ENCODE results near the gene NUP58.

The NUP58 gene, protein sequence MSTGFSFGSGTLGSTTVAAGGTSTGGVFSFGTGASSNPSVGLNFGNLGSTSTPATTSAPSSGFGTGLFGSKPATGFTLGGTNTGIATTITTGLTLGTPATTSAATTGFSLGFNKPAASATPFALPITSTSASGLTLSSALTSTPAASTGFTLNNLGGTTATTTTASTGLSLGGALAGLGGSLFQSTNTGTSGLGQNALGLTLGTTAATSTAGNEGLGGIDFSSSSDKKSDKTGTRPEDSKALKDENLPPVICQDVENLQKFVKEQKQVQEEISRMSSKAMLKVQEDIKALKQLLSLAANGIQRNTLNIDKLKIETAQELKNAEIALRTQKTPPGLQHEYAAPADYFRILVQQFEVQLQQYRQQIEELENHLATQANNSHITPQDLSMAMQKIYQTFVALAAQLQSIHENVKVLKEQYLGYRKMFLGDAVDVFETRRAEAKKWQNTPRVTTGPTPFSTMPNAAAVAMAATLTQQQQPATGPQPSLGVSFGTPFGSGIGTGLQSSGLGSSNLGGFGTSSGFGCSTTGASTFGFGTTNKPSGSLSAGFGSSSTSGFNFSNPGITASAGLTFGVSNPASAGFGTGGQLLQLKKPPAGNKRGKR

DNA sequence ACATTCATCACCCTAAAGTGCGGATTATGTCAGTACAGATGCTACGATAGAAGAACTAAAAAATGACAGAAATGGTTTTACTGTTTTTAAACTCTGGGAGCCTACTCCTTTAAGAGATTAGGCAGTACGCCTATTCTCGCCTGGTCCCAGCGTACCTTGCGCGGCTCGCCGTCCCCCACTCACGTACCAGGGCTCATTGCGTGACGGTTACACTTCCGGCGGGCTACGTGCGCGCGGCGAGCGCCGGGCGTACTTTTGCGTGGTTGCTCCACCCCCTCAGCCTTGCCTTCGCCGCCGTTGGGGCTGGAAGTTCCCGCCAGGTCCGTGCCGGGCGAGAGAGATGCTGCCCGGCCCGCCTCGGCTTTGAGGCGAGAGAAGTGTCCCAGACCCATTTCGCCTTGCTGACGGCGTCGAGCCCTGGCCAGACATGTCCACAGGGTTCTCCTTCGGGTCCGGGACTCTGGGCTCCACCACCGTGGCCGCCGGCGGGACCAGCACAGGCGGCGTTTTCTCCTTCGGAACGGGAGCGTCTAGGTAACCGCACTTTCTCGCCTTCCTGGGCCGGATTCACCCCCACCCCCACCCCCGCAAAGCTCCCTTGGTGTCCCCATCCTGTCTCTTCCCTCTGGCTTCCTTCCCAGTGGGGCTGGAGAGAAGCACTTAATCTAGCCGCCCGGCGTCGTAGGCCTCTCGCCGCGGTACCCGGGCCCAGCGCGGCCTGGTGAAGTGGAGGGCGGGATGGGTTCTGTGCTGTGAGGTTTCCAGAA is at the start of gene NUP58:
Gene NUP58 (plus strand): TSS at position 279 of the 767 bp plus-strand sequence. CDS start 149 bp downstream, at position 428.
- DNase-seq, result peak; percentile 93

DNA sequence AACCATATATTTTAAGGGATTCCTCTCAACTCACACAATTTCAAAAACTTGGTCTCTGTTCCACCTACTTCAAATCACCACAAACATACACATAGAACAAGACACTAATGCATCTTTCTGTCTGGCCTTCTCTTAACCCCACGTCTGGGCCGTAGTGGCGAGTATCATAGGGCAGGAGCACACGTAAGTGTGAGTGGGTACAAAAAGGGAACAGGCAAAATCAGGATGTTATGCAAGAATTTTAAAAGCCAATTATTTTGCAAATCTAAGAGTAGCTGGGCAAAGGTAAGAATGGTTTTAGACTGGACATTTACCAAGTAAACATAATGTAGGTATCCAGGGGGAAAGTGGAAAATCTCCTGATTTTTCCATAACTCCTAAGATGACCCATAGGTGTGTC is 49.2 kb upstream of the NUP58 start:
- peak; percentile 42 to 44 for DNase-seq

DNA sequence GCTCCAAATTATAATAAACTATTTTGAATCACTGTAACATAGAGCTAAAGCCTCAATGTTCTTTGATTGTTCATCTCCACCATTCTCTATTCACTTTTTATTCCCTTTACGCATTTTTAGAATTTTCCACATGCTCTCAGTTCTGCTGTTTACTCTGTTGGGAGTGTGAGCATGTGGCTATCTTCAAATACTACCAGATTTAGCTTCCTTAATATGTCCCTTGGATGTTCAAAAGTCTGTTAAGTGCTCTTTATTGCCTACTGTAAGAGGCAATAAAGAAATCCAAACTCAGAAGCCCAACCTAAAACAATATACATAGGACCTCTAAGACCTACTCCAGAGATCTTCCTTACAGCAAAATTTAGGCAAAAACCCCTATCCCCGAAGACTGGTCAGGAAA is 48.7 kb upstream of the NUP58 start:
- no peak for DNase-seq

DNA sequence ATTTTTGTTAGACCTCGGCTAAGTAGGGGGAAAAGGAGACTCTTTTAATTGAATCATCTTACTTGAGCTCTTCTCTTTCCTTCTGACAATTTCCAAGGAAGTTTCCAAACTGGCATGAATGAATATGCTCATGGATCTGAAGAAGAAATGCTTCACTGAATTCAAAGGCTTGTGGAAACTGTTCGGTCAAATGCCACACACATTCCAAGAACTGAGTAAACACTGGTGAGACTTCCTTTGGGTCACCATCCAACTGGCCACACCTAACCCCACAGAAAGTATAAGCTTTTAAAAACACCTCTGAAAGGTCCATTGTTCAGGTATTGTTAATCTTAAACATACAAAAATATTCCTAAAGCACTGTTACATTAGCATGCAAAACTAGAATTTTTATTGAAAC is 47.7 kb upstream of the NUP58 start:
- DNase-seq, result no peak

DNA sequence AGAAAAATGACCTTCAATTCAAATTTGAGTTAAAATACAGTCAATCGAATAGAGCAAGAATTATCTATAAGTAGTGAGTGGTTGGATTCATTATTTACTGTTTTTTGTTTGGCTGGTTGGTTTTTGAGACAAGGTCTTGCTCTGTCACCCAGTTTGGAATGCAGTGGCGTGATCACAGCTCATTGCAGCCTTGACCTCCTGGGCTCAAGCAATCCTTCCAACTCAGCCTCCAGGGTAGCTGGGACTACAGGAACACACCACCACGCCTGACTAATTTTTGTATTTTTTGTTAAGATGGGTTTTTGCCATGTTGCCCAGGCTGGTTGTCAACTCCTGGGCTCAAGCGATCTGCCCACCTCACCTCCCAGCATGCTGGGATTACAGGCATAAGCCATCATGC is 39.2 kb upstream of the NUP58 start:
- DNase-seq, result no peak

DNA sequence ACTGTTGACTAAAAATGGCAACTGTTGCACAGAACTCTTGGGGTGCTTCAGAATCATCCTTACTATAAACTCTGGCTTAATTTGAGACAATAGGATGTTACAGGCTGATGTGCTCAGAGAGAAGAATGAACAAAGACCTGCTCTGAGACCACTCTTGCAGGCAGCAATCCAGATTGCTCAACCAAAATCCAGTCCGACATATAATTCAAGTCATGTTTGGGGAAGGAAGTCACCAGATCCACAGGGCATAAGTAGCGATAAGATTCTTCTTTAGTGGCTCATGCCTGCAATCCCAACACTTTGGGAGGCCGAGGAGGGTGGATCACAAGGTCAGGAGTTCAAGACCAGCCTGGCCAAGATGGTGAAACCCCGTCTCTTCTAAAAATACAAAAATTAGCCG is 34.7 kb upstream of the NUP58 start:
- DNase-seq, result no peak

DNA sequence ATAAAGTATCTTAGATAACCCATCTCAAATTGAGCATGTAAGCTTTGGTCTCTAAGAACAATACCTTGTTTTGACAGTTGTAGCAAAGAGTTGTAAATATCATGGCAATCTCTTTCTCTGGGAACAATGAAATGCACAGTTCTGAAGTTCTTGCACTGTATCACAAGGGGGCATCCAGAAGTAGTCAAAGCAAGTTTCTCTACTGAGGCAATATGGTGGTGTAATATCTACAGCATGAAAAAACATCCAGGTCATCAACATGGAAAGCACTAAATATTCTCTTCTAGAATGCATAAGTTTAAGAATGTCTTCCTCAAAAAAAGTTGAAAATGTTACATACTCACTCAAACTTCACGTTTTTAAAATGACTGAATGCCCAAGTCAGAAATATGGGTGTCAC is 33.7 kb upstream of the NUP58 start:
- peak; percentile 21 to 37 for DNase-seq

DNA sequence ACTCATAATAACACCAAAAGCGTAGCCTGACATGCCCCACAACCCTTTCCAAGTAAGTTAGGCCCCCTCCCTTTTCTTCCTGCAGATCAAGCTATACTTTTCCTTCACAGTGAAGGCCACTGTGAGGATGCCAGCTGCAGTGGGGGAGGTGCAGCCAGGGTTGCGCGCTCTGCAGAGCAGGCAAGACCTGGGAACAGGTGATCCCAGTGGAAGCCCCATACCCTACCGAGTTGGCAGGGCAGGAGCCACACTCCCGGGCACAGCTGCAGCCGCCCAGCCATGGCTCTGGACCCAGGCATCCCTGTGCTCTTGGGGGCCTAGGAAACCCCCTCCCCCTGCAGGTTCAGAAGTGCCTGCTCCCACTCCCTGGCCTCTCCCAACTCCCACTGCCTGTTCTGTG is 32.9 kb upstream of the NUP58 start:
- DNase-seq, result no peak

DNA sequence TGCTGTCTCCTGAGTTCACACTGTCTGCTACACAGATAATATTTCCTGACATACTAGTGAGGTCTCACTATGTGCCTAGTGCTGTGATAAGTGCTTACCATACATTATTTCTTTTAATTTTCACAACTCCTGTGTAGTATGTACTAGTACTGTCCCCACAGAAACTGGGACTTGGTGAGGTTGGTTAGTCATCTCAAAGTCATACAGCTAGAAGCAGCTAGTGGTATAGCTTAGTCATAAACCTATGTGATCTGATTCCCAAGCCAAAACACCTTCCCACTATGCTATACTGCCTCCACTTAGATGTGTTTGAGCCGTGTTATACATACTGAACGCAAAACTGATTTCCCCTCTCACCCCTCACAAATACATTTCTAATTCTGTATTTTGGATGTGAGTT is 24.7 kb upstream of the NUP58 start:
- no peak for DNase-seq

DNA sequence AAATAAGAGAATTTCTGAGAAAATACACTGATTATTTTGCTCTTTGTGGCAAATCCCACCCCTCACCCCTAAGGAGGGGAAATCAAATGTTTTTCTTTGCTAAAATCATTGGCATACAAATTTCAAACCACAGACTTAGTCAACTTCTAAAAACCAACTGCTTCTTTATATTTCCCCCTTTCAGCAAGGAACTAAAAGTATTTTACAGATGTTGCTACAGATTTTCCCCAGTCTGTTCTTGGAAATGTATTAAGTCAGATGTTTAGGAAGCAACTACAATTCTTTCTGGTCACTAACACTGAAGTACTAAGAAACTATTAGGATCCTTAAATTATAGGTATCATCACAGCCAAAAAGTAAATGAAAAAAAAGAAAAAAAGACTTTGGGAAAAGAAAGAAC is 21.0 kb upstream of the NUP58 start:
- DNase-seq, result peak in 1 of 2 donors; percentile 45

DNA sequence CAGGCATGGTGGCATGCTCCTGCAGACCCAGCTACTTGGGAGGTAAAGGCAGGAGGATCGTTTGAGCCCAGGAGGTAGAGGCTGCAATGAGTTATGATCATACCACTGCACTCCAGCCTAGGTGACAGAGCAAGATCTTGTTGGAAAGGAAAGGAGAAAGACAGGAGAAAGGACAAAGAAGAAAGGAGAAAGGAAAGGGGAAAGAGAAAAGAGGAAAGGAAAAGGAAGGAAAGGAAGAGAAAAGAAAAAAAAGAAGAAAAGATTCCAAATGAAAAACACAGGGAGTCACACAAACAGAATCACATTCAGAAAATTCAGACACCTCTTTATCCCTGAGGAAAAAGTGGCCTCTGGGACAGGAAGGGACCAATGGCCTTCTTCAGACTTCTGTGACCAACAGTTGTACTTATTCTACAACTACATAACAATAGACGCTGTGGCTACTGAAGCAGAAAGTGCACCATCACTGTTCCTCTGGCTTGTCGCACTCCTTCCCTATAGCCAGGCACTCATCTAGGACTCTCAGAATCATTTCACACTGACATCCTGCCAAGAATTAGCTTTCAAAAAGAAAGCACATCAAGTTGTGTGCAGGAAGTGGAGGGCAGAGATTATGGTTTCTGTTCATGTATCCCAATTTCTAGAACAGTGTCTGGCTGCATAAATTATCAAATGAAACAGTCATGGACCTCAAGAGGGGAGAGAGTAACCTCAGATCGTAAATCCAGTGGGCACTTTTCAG is 20.1 kb upstream of the NUP58 start:
- DNase-seq, result no peak

DNA sequence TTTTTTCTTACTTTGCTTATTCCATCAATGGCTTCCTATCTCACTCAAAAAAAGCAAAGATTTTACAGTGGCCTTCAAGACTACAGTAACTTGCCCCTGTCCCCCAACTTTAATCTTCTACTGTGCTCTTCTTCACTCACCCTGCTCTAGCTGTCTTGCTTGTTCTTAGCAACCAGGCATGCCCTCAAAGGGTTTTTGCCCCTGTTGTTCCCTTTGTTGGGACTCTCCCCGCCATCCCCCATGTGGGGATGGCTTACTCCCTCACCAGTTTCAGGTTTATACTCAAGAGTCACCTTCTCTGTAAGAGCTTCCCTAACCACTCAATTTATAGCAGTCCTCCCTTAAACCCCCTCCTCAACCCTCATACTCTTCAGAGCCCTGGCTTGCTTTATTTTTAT is 19.5 kb upstream of the NUP58 start:
- no peak for DNase-seq

DNA sequence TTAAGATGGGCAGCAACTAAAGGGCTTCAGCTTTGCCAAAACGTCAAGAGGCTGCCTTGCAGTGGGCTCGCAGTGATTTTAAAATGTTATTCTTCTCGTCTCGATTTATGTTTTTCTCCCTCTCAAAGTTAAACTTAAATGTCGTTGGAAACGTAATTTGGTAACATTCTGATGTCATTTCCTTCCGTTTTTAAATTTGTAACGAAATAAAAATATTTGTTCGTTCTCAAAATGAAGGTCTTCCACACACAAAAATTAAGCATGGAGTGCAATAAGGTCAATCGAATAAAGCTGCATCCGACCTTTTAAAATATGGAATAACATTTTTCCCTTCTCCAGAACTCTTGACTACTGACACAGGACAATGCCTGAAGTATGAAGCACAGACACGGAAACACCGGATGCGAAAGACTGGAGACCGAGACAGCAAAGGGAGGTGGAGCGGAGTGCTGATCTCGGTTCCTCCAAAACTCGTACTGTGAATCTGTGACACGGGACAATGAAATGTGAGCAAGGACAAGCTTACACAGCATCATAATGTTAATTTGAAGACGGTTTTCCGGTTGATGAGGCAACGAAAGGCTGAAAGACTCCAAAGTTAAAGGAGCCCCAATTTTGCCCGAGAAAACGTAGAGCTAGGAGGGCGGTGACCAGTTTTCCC is 15.0 kb upstream of the NUP58 start:
- DNase-seq, result peak; percentile 50 to 64

DNA sequence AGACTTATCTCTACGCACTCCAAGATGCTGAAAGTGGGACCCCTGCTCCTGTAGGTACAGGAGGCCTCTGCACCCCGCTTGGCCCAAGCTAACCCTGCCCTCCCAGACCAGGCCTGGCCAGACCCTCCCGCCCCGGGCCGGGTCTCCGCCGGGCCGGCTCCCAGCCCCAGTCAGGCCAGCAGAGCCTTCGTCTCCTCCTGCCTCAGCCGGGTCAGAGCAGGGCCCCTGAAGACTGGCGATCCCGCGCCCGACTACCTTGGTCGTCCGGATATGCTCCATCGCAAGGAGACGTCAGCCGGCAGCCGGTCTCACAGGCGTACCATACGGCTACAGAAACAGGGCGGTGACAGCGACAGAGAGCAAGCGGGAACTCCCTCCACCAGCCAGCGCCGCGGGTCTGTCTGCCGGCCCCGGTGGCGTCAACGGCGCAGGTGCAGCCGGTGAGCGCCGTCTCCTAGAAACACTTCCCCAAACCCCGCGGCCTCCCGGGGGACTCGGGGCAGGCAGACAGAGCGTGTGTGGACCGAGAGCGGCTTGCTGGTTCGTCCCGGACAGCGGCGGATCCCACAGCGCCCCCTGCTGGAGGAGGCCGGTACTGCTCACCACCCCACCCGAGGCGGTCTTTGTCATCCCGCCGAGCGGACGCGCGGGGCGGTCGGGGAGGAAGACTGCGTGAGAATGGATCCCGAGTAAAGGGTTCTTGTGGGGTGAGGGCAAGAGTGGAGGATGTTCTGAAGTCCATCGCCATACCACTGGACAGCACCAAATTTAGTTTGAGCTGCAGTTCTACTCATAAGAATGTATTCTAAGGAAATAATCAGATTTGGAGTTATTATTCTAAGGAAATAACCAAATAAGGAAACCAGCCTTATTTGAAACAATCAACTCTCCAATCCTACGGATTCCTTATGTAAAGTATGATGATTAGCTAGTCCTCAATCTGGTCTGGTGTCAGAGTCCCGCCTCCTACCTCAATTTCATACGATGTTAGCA is 14.2 kb upstream of the NUP58 start, which contains the start of gene MTMR6:
Gene MTMR6 (minus strand): TSS at position 520 of the 993 bp plus-strand sequence. CDS start 241 bp downstream, at position 279.
- peak; percentile 83 to 98 for DNase-seq

DNA sequence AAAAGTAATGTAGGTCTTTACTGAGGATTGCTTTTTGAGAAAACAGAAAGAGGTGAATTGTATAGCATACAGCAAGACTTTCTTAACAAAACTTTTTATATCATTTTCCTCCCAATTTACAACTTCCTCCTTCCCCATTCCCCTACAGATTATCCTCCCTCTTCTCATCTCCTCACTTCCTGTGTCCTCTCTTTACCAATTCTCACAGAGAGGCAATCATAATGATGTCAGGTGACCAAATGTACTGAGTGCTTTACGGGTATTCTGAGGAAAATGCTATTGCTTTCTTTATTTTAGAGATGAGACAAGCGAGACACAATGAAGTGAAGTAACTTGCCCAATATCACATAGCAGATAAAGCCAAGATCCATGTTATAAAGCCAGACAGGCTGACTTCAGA is 12.5 kb upstream of the NUP58 start:
- peak; percentile 35 to 43 for DNase-seq

DNA sequence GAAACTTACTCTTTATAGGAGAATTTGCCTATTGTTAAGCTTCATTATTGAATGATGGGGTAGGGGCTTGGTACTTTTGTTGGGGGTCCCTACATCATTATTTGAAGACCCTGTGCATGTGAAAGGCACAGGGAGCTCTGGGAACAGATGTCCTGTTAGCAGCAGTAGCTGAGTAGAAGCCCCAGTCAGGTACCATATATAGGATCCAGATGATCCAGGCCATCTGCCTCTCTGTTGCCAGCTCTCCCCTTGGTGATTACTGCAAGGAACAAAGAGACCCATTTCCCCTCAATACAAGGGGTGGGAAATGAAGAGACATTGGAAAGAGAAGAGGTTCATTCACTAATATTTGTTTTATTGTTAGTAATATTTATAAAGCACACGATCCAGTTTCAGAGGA is 9.7 kb upstream of the NUP58 start:
- DNase-seq, result no peak

DNA sequence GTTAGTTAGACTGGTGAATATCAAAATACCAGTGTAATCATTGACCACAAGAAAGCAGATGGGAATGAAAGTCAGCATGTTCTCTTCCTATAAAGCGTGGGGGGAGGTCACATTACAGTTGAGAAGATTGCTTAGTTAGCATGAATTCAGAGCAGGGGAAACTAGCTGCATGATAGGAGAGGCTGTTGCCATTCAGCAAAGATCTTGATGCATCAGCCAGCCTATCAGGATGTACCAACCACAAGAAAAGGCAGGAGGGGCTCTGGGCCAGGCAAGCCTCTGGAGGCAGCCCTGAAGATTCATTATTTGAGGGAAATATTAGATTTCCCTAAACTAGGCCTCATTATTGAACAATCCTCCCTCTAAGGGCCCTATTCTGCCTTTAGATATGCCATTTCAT is 9.1 kb upstream of the NUP58 start:
- peak; percentile 44 to 50 for DNase-seq

DNA sequence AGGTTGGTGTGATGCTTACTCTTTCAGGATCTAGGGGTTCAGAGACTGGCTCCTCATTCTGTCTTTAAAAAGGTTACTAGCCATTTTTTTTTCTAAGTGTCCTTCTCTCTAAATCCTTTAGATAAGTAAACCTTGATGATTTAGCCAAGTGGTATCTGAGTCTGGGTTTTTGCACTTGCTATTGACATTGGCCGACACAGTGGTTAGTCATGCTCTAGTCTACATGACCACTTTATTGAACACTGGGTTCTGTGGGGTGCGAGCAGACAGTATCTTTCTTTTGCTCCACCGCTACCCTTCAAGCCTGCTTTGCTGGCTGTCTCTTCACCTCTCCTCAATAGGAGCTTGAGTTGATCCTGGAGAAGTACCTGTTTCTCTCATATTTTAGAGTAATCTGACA is 6.2 kb upstream of the NUP58 start:
- no peak for DNase-seq

DNA sequence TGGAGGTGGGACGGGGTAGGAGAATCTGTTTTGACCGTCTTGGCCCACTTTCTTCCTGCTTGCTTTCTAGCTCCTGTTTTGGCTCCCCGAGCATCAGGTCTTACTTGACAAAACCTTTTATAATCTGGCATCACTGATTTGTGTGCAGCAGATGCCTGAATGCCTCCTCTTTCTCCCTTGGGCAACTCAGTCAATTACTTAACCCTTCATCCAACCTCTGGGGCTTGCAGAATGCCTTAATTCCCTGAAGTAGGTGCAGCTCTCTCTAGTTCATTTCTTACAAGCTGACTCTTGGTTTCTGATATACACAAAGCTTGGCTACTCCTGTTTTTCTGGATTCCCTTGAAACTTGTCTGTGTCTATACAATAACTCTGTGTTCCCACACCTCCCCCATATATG is 5.7 kb upstream of the NUP58 start:
- DNase-seq, result no peak

DNA sequence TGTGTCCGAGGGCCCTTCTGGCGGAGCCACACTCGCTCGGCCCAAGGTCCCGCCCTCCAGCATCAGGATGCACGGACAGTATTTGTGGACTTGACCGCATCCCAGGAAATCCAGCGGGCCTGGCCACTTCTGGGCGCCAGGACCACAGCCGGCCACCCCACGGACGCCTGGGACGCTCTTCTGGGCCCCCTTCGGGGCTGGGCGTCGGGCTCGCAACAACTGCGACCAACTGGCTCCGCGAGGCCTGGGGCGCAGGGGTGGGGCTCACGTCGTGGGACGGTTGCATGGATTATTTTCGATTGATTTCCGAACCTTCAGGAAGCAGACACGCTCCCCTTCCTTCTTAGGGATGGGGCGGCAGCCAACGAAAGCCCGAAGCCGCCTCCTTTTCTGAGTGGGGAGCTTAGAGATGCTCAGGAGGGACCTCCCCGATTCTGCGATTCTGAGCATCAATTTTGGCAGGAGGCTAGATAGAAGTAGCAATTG is 521 bp upstream of the NUP58 start:
- DNase-seq, result no peak

DNA sequence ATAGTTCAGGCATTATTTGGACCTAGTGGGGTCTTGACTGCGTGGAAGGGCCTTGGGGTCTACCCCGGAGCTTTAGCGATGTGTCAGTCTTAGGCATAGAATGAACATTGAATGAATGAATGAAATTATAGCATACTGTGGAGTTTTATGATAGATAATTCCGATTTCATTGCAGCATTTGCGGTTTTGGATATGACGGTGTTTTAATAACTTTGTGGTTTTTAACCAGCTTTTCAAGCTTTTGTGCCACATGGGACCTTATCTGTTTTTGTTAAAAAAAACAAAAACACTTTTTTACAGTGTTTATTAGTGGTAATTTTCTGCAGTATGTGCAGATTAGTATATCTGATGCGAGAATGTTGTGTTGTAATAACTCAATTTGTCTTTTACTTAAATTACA is 696 bp downstream of the NUP58 start:
- no peak for DNase-seq
